PC-9 (cell line): ENCODE measurements around the gene TCF3. TPM values are rescaled to one million over a fixed set of nuclear protein-coding genes. Genes with fewer than 3 reads are reported as not detected.

ENCODE experiments used
- BruUV-seq: library from RNA; stranded (reverse); fragments of 400-500 nt; replicated peaks from 2 replicates; lab custom pipeline; 2021; lab: Mats Ljungman, UMichigan
- CTCF ChIA-PET: fragments of 300-600 bp; sonication (Branson Sonifier 250); formaldehyde crosslinking; loops from one replicate; lab custom pipeline; 2022; ENCODE audit warnings: antibody characterized with exemption; lab: Charles Lee
- POLR2A ChIA-PET: fragments of 300-600 bp; sonication (Branson Sonifier 250); formaldehyde crosslinking; loops from one replicate; lab custom pipeline; 2022; ENCODE audit warnings: antibody characterized with exemption; ENCODE audit not compliant: unreplicated experiment; lab: Charles Lee
- DNase-seq, 2 experiments: peaks; one replicate each; pipeline versions ENCODE4 v3.0.0 to v3.0.0-alpha.2; 2015 to 2022; ENCODE audit warnings: mixed read lengths in 1 of 2
- H2AFZ ChIP-seq: fragments of 200-600 bp; sonication (generic); 2 replicates; pipeline ENCODE4 v1.8.1; 2017; ENCODE audit warnings: antibody characterized with exemption
- H3F3A ChIP-seq: fragments of 200-600 bp; sonication (generic); 2 replicates; pipeline ENCODE4 v1.8.1; 2017; ENCODE audit warnings: antibody characterized with exemption, mild to moderate bottlenecking, low read depth; ENCODE audit not compliant: insufficient read depth
- H3K27ac ChIP-seq: fragments of 200-600 bp; sonication (generic); 2 replicates; pipeline ENCODE4 v1.6.1; 2016; ENCODE audit warnings: mixed run types
- H3K27me3 ChIP-seq: fragments of 200-600 bp; sonication (generic); 2 replicates; pipeline ENCODE4 v1.6.1; 2016; ENCODE audit warnings: low read depth, mixed run types; ENCODE audit not compliant: insufficient read depth
- H3K36me3 ChIP-seq: fragments of 200-600 bp; sonication (generic); 2 replicates; pipeline ENCODE4 v1.6.1; 2016; ENCODE audit warnings: low read depth, mixed run types
- H3K4me1 ChIP-seq: fragments of 200-600 bp; sonication (generic); replicated peaks from 2 replicates; pipeline ENCODE4 v1.6.1; 2016; ENCODE audit warnings: mixed run types; ENCODE audit not compliant: insufficient read depth
- H3K4me2 ChIP-seq: fragments of 200-600 bp; sonication (generic); 2 replicates; pipeline ENCODE4 v1.6.1; 2017; ENCODE audit warnings: mixed run types
- H3K4me3 ChIP-seq: fragments of 200-600 bp; sonication (generic); 2 replicates; pipeline ENCODE4 v1.6.1; 2016; ENCODE audit warnings: mixed run types
- H3K79me2 ChIP-seq: fragments of 200-600 bp; sonication (generic); 2 replicates; pipeline ENCODE4 v1.6.1; 2017; ENCODE audit warnings: low read depth, mixed run types
- H3K9me2 ChIP-seq: fragments of 200-600 bp; sonication (generic); 2 replicates; pipeline ENCODE4 v1.8.1; 2017; ENCODE audit warnings: mild to moderate bottlenecking; ENCODE audit not compliant: insufficient read depth
- H3K9me3 ChIP-seq: fragments of 200-600 bp; sonication (generic); 2 replicates; pipeline ENCODE4 v1.8.1; 2016; ENCODE audit warnings: low read depth; ENCODE audit not compliant: insufficient read depth
- H4K20me1 ChIP-seq: fragments of 200-600 bp; sonication (generic); 2 replicates; pipeline ENCODE4 v1.8.1; 2017; ENCODE audit not compliant: insufficient read depth
- CTCF ChIP-seq: fragments of 200-600 bp; sonication (generic); conservative IDR thresholded peaks from 2 replicates; pipeline ENCODE4 v1.6.1; 2017; ENCODE audit warnings: mixed run types, antibody characterized with exemption, mild to moderate bottlenecking, moderate library complexity
- EZH2 ChIP-seq: fragments of 200-600 bp; sonication (generic); IDR thresholded peaks from 2 replicates; pipeline ENCODE4 v1.8.0; 2017; ENCODE audit warnings: antibody characterized with exemption, low read depth
- intact Hi-C: fragments of 100-400 bp; cut with micrococcal nuclease; formaldehyde crosslinking; loops from one replicate; pipeline ENCODE4 v1.10.0; 2022; ENCODE audit not compliant: unreplicated experiment
- total RNA-seq: library from RNA; stranded (reverse); gene quantifications from 2 replicates; pipeline ENCODE4 v1.2.3, GENCODE V29; 2021

The TCF3 gene
- total RNA-seq, 1 experiment from 2014 or later, result 98.0 TPM

GRCh38 chr19:1575323-1576241, 76.8 kb downstream of the TCF3 start:
- Histone ChIP-seq H4K20me1 (no peaks in the 10 kb centered on the region), H3K27ac (no peak overlapping the region), H3K4me2 (no peak overlapping the region), H3K4me1 (no peaks in the 10 kb centered on the region), H3K4me3 (no peak overlapping the region), H3K27me3 (no peaks in the 10 kb centered on the region), H3K9me2 (no peaks in the 10 kb centered on the region), H2AFZ (no peak overlapping the region), H3K36me3 (no peaks in the 10 kb centered on the region), H3K79me2 (no peaks in the 10 kb centered on the region), H3K9me3 (no peaks in the 10 kb centered on the region), H3F3A (no peaks in the 10 kb centered on the region)
- POLR2A ChIA-PET, result no interaction called here
- no TSS peak for BruUV-seq
- no peak for DNase-seq
- intact Hi-C loops, result no loop called here
- CTCF ChIA-PET, result no interaction called here
- no peak for TF ChIP-seq EZH2
- TF ChIP-seq CTCF, result no peak

GRCh38 chr19:1574354-1575136, 77.9 kb downstream of the TCF3 start:
- Histone ChIP-seq H3K4me3 (no peak overlapping the region), H3K9me3 (no peaks in the 10 kb centered on the region), H4K20me1 (no peaks in the 10 kb centered on the region), H3K9me2 (no peaks in the 10 kb centered on the region), H3K4me2 (no peak overlapping the region), H3K4me1 (no peaks in the 10 kb centered on the region), H3K36me3 (no peaks in the 10 kb centered on the region), H3K27ac (no peak overlapping the region), H3F3A (peaks cover 5% of the 10 kb centered on the region; the same call in 1 of the 2 replicates), H3K79me2 (no peaks in the 10 kb centered on the region), H2AFZ (no peak overlapping the region), H3K27me3 (no peaks in the 10 kb centered on the region)
- ChIA-PET CTCF (no interaction called here), POLR2A (no interaction called here)
- no peak for DNase-seq
- intact Hi-C loops, result no loop called here
- TF ChIP-seq EZH2 (no peak), CTCF (no peak)
- no TSS peak for BruUV-seq

- Histone ChIP-seq H3F3A (peaks cover 5% of the 10 kb centered on the region; the same call in 1 of the 2 replicates), H3K27me3 (no peaks in the 10 kb centered on the region), H3K9me2 (no peaks in the 10 kb centered on the region), H3K36me3 (no peaks in the 10 kb centered on the region), H4K20me1 (no peaks in the 10 kb centered on the region), H3K27ac (no peak overlapping the region), H3K79me2 (no peaks in the 10 kb centered on the region), H3K4me1 (peaks cover 4% of the 10 kb centered on the region; the same call in 1 of the 2 replicates), H3K4me3 (no peak overlapping the region), H2AFZ (no peak overlapping the region), H3K4me2 (no peak overlapping the region), H3K9me3 (no peaks in the 10 kb centered on the region)
- no TSS peak for BruUV-seq
- no peak for DNase-seq
- TF ChIP-seq EZH2, result no peak
- ChIA-PET CTCF (no interaction called here), POLR2A (no interaction called here)
- intact Hi-C loops, result no loop called here
These were observed 79.6 kb downstream of the TCF3 start for GRCh38 chr19:1572795-1573194.
